ENCODE data around the gene ZNF407. TPM values are rescaled to one million over a fixed set of nuclear protein-coding genes. Genes with fewer than 3 reads are reported as not detected.

Gene ZNF407
- total RNA-seq, 1 experiment from 2014 or later: 7.6 TPM

DNA sequence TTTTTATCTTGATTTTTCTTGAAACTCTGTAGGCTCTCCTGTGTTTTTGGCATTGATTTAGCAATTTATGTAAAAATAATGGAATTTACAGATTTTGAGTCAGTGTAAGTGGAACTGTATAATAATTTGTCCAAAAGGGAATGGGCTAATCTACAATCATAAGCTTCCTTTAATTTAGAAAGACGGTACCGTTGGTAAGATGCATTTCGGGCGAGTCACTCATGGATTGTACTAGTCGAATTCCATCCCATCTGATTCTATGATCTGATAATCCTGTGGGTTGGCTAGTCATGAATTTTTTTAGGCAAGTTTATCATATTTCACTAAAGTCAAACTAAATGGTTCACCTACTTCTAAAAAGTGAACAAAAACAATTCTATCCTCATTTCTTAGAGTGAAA, 133.4 kb downstream of the ZNF407 start:
- POLR2A ChIA-PET: no interaction called here
- H3K36me3 ChIP-seq (ENCODE audit: control insufficient read depth in 1 of 2, insufficient read depth in 2 of 2, low read length in 2 of 2): no peaks in the 10 kb centered on the region
- no peak overlapping the region for H3K9ac ChIP-seq (ENCODE audit: low read length)
- intact Hi-C loops (cut with micrococcal nuclease): no loop called here
- H2AFZ ChIP-seq (ENCODE audit: low read depth, low read length, poor library complexity, severe bottlenecking): no peak overlapping the region
- DNase-seq (ENCODE audit: low read depth, low spot score): no peak
- CTCF ChIA-PET: no interaction called here
- ATAC-seq: no peak
- no peak overlapping the region for H3K4me2 ChIP-seq (ENCODE audit: low read length)
- H3K9me2 ChIP-seq (ENCODE audit: insufficient read depth): no peaks in the 10 kb centered on the region
- H3K27ac ChIP-seq (ENCODE audit: low read depth, low read length): no peak overlapping the region
- RAD21 ChIA-PET (ENCODE audit: low non-redundant PET in 1 of 2, low total read pairs in 2 of 2, uncharacterized antibody in 2 of 2, unreplicated experiment in 2 of 2): no interaction called here
- H4K20me1 ChIP-seq (ENCODE audit: insufficient read depth): no peaks in the 10 kb centered on the region
- no TSS peak for BruUV-seq (replicated peaks)
- H3K79me2 ChIP-seq (ENCODE audit: insufficient read depth, low read length): no peaks in the 10 kb centered on the region
- H3K4me3 ChIP-seq (replicated peaks in 1 of 2; ENCODE audit: low read depth in 1 of 2, low read length in 2 of 2): no peak overlapping the region
- no peaks in the 10 kb centered on the region for H3K9me3 ChIP-seq (ENCODE audit: control insufficient read depth in 1 of 2, insufficient read depth in 1 of 2, low read depth in 1 of 2, low read length in 2 of 2)
- H3K4me1 ChIP-seq (ENCODE audit: control insufficient read depth in 1 of 2, insufficient read depth in 2 of 2, low read length in 2 of 2): no peaks in the 10 kb centered on the region
- H3K27me3 ChIP-seq (ENCODE audit: insufficient read depth, low read length): no peaks in the 10 kb centered on the region
- TF ChIP-seq CBX3 (IDR thresholded peaks at IDR 0.05; ENCODE audit: low read depth): no peak

- ChIA-PET CTCF (no interaction called here), POLR2A (no interaction called here), RAD21 (ENCODE audit: low non-redundant PET in 1 of 2, low total read pairs in 2 of 2, uncharacterized antibody in 2 of 2, unreplicated experiment in 2 of 2) (no interaction called here)
- intact Hi-C loops (cut with micrococcal nuclease): no loop called here
- no TSS peak for BruUV-seq (replicated peaks)
- ATAC-seq: no peak
- H3K4me1 ChIP-seq (ENCODE audit: control insufficient read depth in 1 of 2, insufficient read depth in 2 of 2, low read length in 2 of 2): no peaks in the 10 kb centered on the region
- no peak overlapping the region for H2AFZ ChIP-seq (ENCODE audit: low read depth, low read length, poor library complexity, severe bottlenecking)
- TF ChIP-seq CBX3 (IDR thresholded peaks at IDR 0.05; ENCODE audit: low read depth): no peak
- TF ChIP-seq YY1 (IDR thresholded peaks at IDR 0.05; ENCODE audit: extremely low read depth, insufficient replicate concordance, low read depth, low read length): no peak
- no peak for TF ChIP-seq ZNF274 (IDR thresholded peaks at IDR 0.05; ENCODE audit: low read depth, low read length)
- TF ChIP-seq SRF (IDR thresholded peaks at IDR 0.05; ENCODE audit: low read depth): no peak
- no peak for TF ChIP-seq JUND (IDR thresholded peaks at IDR 0.05)
- no peak for TF ChIP-seq MAX (IDR thresholded peaks at IDR 0.05)
- TF ChIP-seq, protein P1, sequence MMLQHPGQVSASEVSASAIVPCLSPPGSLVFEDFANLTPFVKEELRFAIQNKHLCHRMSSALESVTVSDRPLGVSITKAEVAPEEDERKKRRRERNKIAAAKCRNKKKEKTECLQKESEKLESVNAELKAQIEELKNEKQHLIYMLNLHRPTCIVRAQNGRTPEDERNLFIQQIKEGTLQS (IDR thresholded peaks at IDR 0.05): no peak
- TF ChIP-seq EGR1 (IDR thresholded peaks at IDR 0.05; ENCODE audit: low read depth): no peak
- no peak for TF ChIP-seq ELF1 (IDR thresholded peaks at IDR 0.05; ENCODE audit: borderline replicate concordance, low read depth)
- no peak for TF ChIP-seq FOSL1 (IDR thresholded peaks at IDR 0.05; ENCODE audit: low read depth)
- TF ChIP-seq SIN3A (IDR thresholded peaks at IDR 0.05; ENCODE audit: low read depth): no peak
- H3K27me3 ChIP-seq (ENCODE audit: insufficient read depth, low read length): no peaks in the 10 kb centered on the region
- H3K9me3 ChIP-seq (ENCODE audit: control insufficient read depth in 1 of 2, insufficient read depth in 1 of 2, low read depth in 1 of 2, low read length in 2 of 2): no peaks in the 10 kb centered on the region
- H3K79me2 ChIP-seq (ENCODE audit: insufficient read depth, low read length): no peaks in the 10 kb centered on the region
- no peak overlapping the region for H3K9ac ChIP-seq (ENCODE audit: low read length)
- no peaks in the 10 kb centered on the region for H3K9me2 ChIP-seq (ENCODE audit: insufficient read depth)
- H3K4me3 ChIP-seq (replicated peaks in 1 of 2; ENCODE audit: low read depth in 1 of 2, low read length in 2 of 2): no peak overlapping the region
- H3K36me3 ChIP-seq (ENCODE audit: control insufficient read depth in 1 of 2, insufficient read depth in 2 of 2, low read length in 2 of 2): no peaks in the 10 kb centered on the region
- H4K20me1 ChIP-seq (ENCODE audit: insufficient read depth): no peaks in the 10 kb centered on the region
- no peak overlapping the region for H3K4me2 ChIP-seq (ENCODE audit: low read length)
- no peak overlapping the region for H3K27ac ChIP-seq (ENCODE audit: low read depth, low read length)
- DNase-seq (ENCODE audit: low read depth, low spot score): no peak
Measured at GRCh38 chr18:74732380-74732779, 134.7 kb downstream of the ZNF407 start.
